Measurements from ENCODE around the gene ARSH. TPM values are rescaled to one million over a fixed set of nuclear protein-coding genes. Genes with fewer than 3 reads are reported as not detected.

ARSH gene
- total RNA-seq, 3 donors from 2014 or later, result not detected

- no peak for ATAC-seq
- H3K36me3 Mint-ChIP-seq (ENCODE audit: insufficient read depth), result no peaks in the 10 kb centered on the region
- peaks cover 4% of the 10 kb centered on the region for H3K27me3 Mint-ChIP-seq (ENCODE audit: low read depth)
- H3K4me3 Mint-ChIP-seq, result no peak overlapping the region
- no peaks in the 10 kb centered on the region for H3K9me3 Mint-ChIP-seq
- no peak for DNase-seq
- no peaks in the 10 kb centered on the region for H3K4me1 Mint-ChIP-seq (ENCODE audit: low read depth)
Measured at GRCh38 chrX:3075959-3076358, 69.6 kb downstream of the ARSH start.

DNA sequence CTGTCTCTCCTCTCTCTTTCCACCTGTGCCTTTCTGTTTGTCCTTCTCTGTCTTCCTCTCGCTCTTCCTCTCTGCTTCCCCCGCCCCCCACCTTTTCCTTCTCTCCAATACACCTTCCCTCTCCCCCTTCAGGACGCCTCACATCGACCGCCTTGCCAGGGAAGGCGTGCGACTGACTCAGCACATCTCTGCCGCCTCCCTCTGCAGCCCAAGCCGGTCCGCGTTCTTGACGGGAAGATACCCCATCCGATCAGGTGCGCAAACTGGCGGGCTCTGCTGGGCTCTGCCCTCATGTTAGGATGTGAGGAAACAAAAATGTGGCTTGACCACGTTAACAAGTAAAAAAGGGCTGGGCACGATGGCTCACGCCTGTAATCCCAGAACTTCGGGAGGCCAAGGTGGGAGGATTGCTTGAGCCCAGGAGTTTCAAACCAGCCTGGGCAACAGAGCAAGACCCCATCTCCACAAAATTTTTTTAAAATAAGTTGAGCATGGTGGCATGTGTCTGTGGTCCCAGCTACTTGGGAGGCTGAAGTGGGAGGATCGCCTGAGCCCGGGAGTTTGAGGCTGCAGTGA lies 70.2 kb downstream of the ARSH start:
- DNase-seq (no peak), ATAC-seq (no peak)
- Mint-ChIP-seq H3K4me3 (no peak overlapping the region), H3K9me3 (no peaks in the 10 kb centered on the region), H3K36me3 (ENCODE audit: insufficient read depth) (no peaks in the 10 kb centered on the region), H3K4me1 (ENCODE audit: low read depth) (no peaks in the 10 kb centered on the region), H3K27me3 (ENCODE audit: low read depth) (peaks cover 4% of the 10 kb centered on the region)

Other genes starting within 250 kb of the ARSH start
- gene GYG2, start 177.6 kb upstream of the ARSH start, total RNA-seq, result not detected
- gene ARSD, start 77.2 kb upstream of the ARSH start, total RNA-seq, result 1 to 10 TPM in 1 of 3 donors, under 1 TPM in 2; 0.61 to 1.0 (median 0.73) TPM
- gene ARSF, start 34.9 kb downstream of the ARSH start, total RNA-seq, result not detected

Measured in activated T-cell treated with anti-CD3 and anti-CD28 coated beads, Interleukin-2, amount 50 U/mL, for 4 hours (primary cell).